GM19468 (cell line): ENCODE results near the gene REPIN1.
A peak's percentile ranks its signal among the peaks of the same experiment; 100 is the strongest.

Experiments
- ATAC-seq: cut with Tn5 transposase; IDR thresholded peaks from one replicate; pipeline ENCODE4 v1.9.1; 2021; ENCODE audit warnings: mild to moderate bottlenecking, moderate library complexity, moderate number of reproducible peaks; ENCODE audit not compliant: unreplicated experiment; ENCODE audit errors: extremely low read depth

Gene REPIN1

GRCh38 chr7:150415161-150416153, 46.8 kb downstream of the REPIN1 start:
- no peak for ATAC-seq

- ATAC-seq = no peak
Observed at GRCh38 chr7:150417239-150417638, 48.6 kb downstream of the REPIN1 start.

- ATAC-seq = no peak
Observed at GRCh38 chr7:150417863-150418262, 49.2 kb downstream of the REPIN1 start.

- ATAC-seq = no peak
Observed at GRCh38 chr7:150420242-150420641, 51.6 kb downstream of the REPIN1 start.

GRCh38 chr7:150420987-150421674, 52.5 kb downstream of the REPIN1 start:
- ATAC-seq = peak; percentile 83

- ATAC-seq = no peak
Observed at GRCh38 chr7:150421831-150422230, 53.2 kb downstream of the REPIN1 start.
